WTC11 (cell line): ENCODE results near the gene PLAA. TPM values are rescaled to one million over a fixed set of nuclear protein-coding genes. Genes with fewer than 3 reads are reported as not detected.

Experiments
- ATAC-seq: fragments of 200-7000 bp; cut with Tn5 transposase; 2 replicates; pipeline ENCODE4 v1.10.0; 2021; ENCODE audit warnings: mild to moderate bottlenecking, moderate library complexity
- CTCF ChIA-PET: fragments of 300-600 bp; sonication (Branson Sonifier 250); formaldehyde crosslinking; loops from one replicate; lab custom pipeline; 2021; ENCODE audit warnings: antibody characterized with exemption; lab: Charles Lee
- POLR2A ChIA-PET: fragments of 350-600 bp; sonication (Branson Sonifier 250); formaldehyde crosslinking; loops from one replicate; lab custom pipeline; 2021; ENCODE audit warnings: antibody characterized with exemption; lab: Charles Lee
- DNase-seq: peaks from one replicate; pipeline ENCODE4 v3.0.0; 2021; ENCODE audit warnings: low spot score
- H3K27ac Mint-ChIP-seq: 2 replicates; pipeline ENCODE4 v1.8.0; 2021; ENCODE audit warnings: mixed read lengths
- H3K27me3 Mint-ChIP-seq: 2 replicates; pipeline ENCODE4 v1.8.0; 2021; ENCODE audit warnings: low read depth, mild to moderate bottlenecking, moderate library complexity, mixed read lengths
- H3K36me3 Mint-ChIP-seq: 2 replicates; pipeline ENCODE4 v1.8.0; 2021; ENCODE audit warnings: mixed read lengths
- H3K4me1 Mint-ChIP-seq: 2 replicates; pipeline ENCODE4 v1.8.0; 2022; ENCODE audit warnings: mixed read lengths
- H3K4me3 Mint-ChIP-seq: 2 replicates; pipeline ENCODE4 v1.8.0; 2021; ENCODE audit warnings: mild to moderate bottlenecking, moderate library complexity, mixed read lengths
- H3K9me3 Mint-ChIP-seq: 2 replicates; pipeline ENCODE4 v1.8.0; 2021; ENCODE audit warnings: mixed read lengths
- AR ChIP-seq: fragments of 250-450 bp; sonication (Bioruptor Pico); IDR thresholded peaks from 2 replicates; pipeline ENCODE4 v1.9.0; 2021; ENCODE audit warnings: mild to moderate bottlenecking
- ATF3 ChIP-seq: sonication (generic); formaldehyde crosslinking; conservative IDR thresholded peaks from 2 replicates; pipeline ENCODE4 v1.8.1; 2022; ENCODE audit warnings: mild to moderate bottlenecking, missing genetic modification reagents
- E2F1 ChIP-seq: sonication (generic); formaldehyde crosslinking; IDR thresholded peaks from 2 replicates; pipeline ENCODE4 v1.8.0; 2022; ENCODE audit warnings: mild to moderate bottlenecking, missing genetic modification reagents
- EMX1 ChIP-seq: fragments of 250-450 bp; sonication (Bioruptor Pico); IDR thresholded peaks from 2 replicates; pipeline ENCODE4 v1.8.0; 2021; ENCODE audit warnings: mild to moderate bottlenecking
- ERG ChIP-seq: fragments of 250-450 bp; sonication (Bioruptor Pico); IDR thresholded peaks from 2 replicates; pipeline ENCODE4 v1.8.0; 2021; ENCODE audit warnings: mild to moderate bottlenecking
- FOXK1 ChIP-seq: sonication (generic); formaldehyde crosslinking; IDR thresholded peaks from 2 replicates; pipeline ENCODE4 v1.8.0; 2022; ENCODE audit warnings: mild to moderate bottlenecking, moderate library complexity, missing genetic modification reagents
- FOXP1 ChIP-seq: sonication (generic); formaldehyde crosslinking; IDR thresholded peaks from 2 replicates; pipeline ENCODE4 v1.8.0; 2022; ENCODE audit warnings: missing genetic modification reagents, mild to moderate bottlenecking, moderate library complexity, borderline replicate concordance
- GTF2I ChIP-seq: fragments of 250-450 bp; sonication (Bioruptor Pico); conservative IDR thresholded peaks from 2 replicates; pipeline ENCODE4 v1.4.0; 2021; ENCODE audit warnings: mild to moderate bottlenecking
- HMGA2 ChIP-seq: fragments of 250-450 bp; sonication (Bioruptor Pico); IDR thresholded peaks from 2 replicates; pipeline ENCODE4 v1.4.0; 2021; ENCODE audit warnings: mild to moderate bottlenecking, moderate library complexity
- MXD4 ChIP-seq: fragments of 250-450 bp; sonication (Bioruptor Pico); IDR thresholded peaks from 2 replicates; pipeline ENCODE4 v1.8.0; 2021; ENCODE audit warnings: mild to moderate bottlenecking, moderate library complexity, borderline replicate concordance
- NFATC4 ChIP-seq: fragments of 250-450 bp; sonication (Bioruptor Pico); IDR thresholded peaks from 2 replicates; pipeline ENCODE4 v1.9.0; 2021; ENCODE audit warnings: mild to moderate bottlenecking
- NR3C1 ChIP-seq: sonication (generic); formaldehyde crosslinking; conservative IDR thresholded peaks from 2 replicates; pipeline ENCODE4 v1.8.1; 2023; ENCODE audit warnings: low read depth, mild to moderate bottlenecking, missing genetic modification reagents
- TEAD4 ChIP-seq: sonication (generic); formaldehyde crosslinking; IDR thresholded peaks from 2 replicates; pipeline ENCODE4 v1.8.0; 2022; ENCODE audit warnings: mild to moderate bottlenecking, missing genetic modification reagents
- TP53 ChIP-seq: sonication (generic); formaldehyde crosslinking; IDR thresholded peaks from 2 replicates; pipeline ENCODE4 v1.8.1; 2023; ENCODE audit warnings: mild to moderate bottlenecking, missing genetic modification reagents
- USF2 ChIP-seq: sonication (generic); formaldehyde crosslinking; IDR thresholded peaks from 2 replicates; pipeline ENCODE4 v1.8.1; 2023; ENCODE audit warnings: mild to moderate bottlenecking, missing genetic modification reagents, moderate library complexity
- ZNF263 ChIP-seq: sonication (generic); formaldehyde crosslinking; IDR thresholded peaks from 2 replicates; pipeline ENCODE4 v1.8.1; 2022; ENCODE audit warnings: low read depth, mild to moderate bottlenecking, moderate library complexity, missing genetic modification reagents
- ZNF281 ChIP-seq: sonication (generic); formaldehyde crosslinking; IDR thresholded peaks from 2 replicates; pipeline ENCODE4 v1.8.0; 2023; ENCODE audit warnings: mild to moderate bottlenecking, missing genetic modification reagents
- ZNF416 ChIP-seq: fragments of 250-450 bp; sonication (Bioruptor Pico); IDR thresholded peaks from 2 replicates; pipeline ENCODE4 v1.9.0; 2021; ENCODE audit warnings: mild to moderate bottlenecking, inconsistent platforms
- ZNF423 ChIP-seq: fragments of 250-450 bp; sonication (Bioruptor Pico); IDR thresholded peaks from 2 replicates; pipeline ENCODE4 v2.1.2; 2022; ENCODE audit warnings: mild to moderate bottlenecking, moderate library complexity
- ZSCAN18 ChIP-seq: fragments of 250-450 bp; sonication (Bioruptor Pico); IDR thresholded peaks from 2 replicates; pipeline ENCODE4 v2.1.2; 2022; ENCODE audit warnings: mild to moderate bottlenecking, moderate library complexity
- total RNA-seq: library from RNA; stranded (reverse); gene quantifications from 3 replicates; pipeline ENCODE4 v1.2.3, GENCODE V29; 2021

The PLAA gene
- total RNA-seq, 1 experiment from 2014 or later = 56.1 TPM

GRCh38 chr9:26904671-26905070, 42.4 kb downstream of the PLAA start:
- no peak overlapping the region for H3K27ac Mint-ChIP-seq
- POLR2A ChIA-PET = no interaction called here
- CTCF ChIA-PET = no interaction called here
- ATAC-seq = no peak
- no peaks in the 10 kb centered on the region for H3K27me3 Mint-ChIP-seq
- peaks cover 3% of the 10 kb centered on the region; the same call in 1 of the 2 replicates for H3K9me3 Mint-ChIP-seq
- peaks cover 44% of the 10 kb centered on the region for H3K36me3 Mint-ChIP-seq
- H3K4me1 Mint-ChIP-seq = no peaks in the 10 kb centered on the region
- H3K4me3 Mint-ChIP-seq = no peak overlapping the region
- TF ChIP-seq ZNF281 (no peak), HMGA2 (CRISPR knock-in tag) (0 out of 2 replicates have a peak, but pooled peaks have one; percentile 43), FOXK1 (CRISPR knock-in tag) (no peak)
- DNase-seq = no peak

- peaks cover 40% of the 10 kb centered on the region for H3K36me3 Mint-ChIP-seq
- H3K4me1 Mint-ChIP-seq = no peaks in the 10 kb centered on the region
- H3K27ac Mint-ChIP-seq = no peak overlapping the region
- peaks cover 3% of the 10 kb centered on the region; the same call in 1 of the 2 replicates for H3K9me3 Mint-ChIP-seq
- POLR2A ChIA-PET = no interaction called here
- DNase-seq (no peak), ATAC-seq (no peak)
- TF ChIP-seq NR3C1 (CRISPR knock-in tag) (no peak), E2F1 (CRISPR knock-in tag) (no peak), ZSCAN18 (CRISPR knock-in tag) (no peak), ERG (CRISPR knock-in tag) (no peak), ZNF423 (CRISPR knock-in tag) (no peak), ZNF263 (no peak), ZNF416 (CRISPR knock-in tag) (no peak), TEAD4 (CRISPR knock-in tag) (no peak), FOXP1 (CRISPR knock-in tag) (no peak), GTF2I (no peak), USF2 (CRISPR knock-in tag) (no peak), NFATC4 (CRISPR knock-in tag) (no peak), AR (no peak), ATF3 (CRISPR knock-in tag) (no peak), MXD4 (no peak), TP53 (CRISPR knock-in tag) (no peak), EMX1 (no peak)
- no peak overlapping the region for H3K4me3 Mint-ChIP-seq
- H3K27me3 Mint-ChIP-seq = no peaks in the 10 kb centered on the region
- CTCF ChIA-PET = no interaction called here
These were observed 43.0 kb downstream of the PLAA start for GRCh38 chr9:26904070-26904469.
